Loucy (cell line): ENCODE data around the gene MMADHC.

Experiments used
- CTCF ChIP-seq: fragments of 200-600 bp; sonication (generic); conservative IDR thresholded peaks from 2 replicates; pipeline ENCODE4 v1.5.1; 2014; ENCODE audit warnings: mild to moderate bottlenecking, antibody characterized with exemption, low read length
- EZH2phosphoT487 ChIP-seq: fragments of 200-600 bp; IDR thresholded peaks from 2 replicates; pipeline ENCODE4 v1.6.1; 2018; ENCODE audit warnings: antibody characterized with exemption, mild to moderate bottlenecking, moderate library complexity, borderline replicate concordance

GRCh38 chr2:149538138-149538833 lies 49.3 kb downstream of the MMADHC start:
- TF ChIP-seq CTCF (no peak), EZH2phosphoT487 (no peak)
